ENCODE results near the gene CHCHD6. TPM values are rescaled to one million over a fixed set of nuclear protein-coding genes. Genes with fewer than 3 reads are reported as not detected.

Gene CHCHD6
- total and polyA plus RNA-seq, 2 donors = 10.5 to 14.2 TPM

GRCh38 chr3:126914226-126914625, 210.2 kb downstream of the CHCHD6 start:
- no peak for DNase-seq (ENCODE audit: low read depth in 6 of 9, low spot score in 9 of 9)
- no peak overlapping the region for H3K4me3 ChIP-seq (ENCODE audit: low read length in 2 of 2)
- H3K27ac ChIP-seq (ENCODE audit: low read depth in 1 of 2, low read length in 1 of 2) = no peak overlapping the region
- H3K27me3 ChIP-seq (ENCODE audit: control insufficient read depth in 2 of 2, insufficient read depth in 1 of 2, low read length in 1 of 2) = no peaks in the 10 kb centered on the region
- H3K36me3 ChIP-seq (ENCODE audit: control insufficient read depth in 2 of 2, insufficient read depth in 2 of 2, low read length in 1 of 2) = no peaks in the 10 kb centered on the region
- WGBS = 90% methylated on average over 7 of the region's 7 CpGs
- H3K9me3 ChIP-seq (ENCODE audit: control insufficient read depth in 2 of 2, insufficient read depth in 1 of 2, low read length in 1 of 2) = no peaks in the 10 kb centered on the region
- H3K4me1 ChIP-seq (ENCODE audit: control insufficient read depth in 2 of 2, insufficient read depth in 2 of 2, low read length in 2 of 2) = peaks cover 20% of the 10 kb centered on the region in 2 donors

DNA sequence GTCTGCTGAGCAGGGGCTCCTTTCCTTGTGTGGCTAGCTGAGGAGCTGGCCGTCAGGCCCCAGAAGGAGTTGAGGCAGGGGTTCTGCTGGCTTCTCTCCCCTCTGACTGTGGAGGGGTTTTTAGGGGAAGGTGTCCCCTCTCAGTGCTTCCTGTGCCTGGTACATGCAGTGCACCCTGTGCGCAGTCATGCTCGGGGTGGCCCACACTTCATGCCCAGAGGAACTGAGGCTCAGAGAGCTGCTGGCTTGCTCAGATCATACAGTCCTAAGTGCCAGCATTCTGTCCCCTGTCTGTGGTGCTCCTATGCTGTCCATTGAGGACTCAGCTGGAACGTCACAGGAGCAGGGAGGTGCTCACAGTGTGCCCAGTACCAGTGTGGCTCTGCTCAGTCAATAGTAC, 211.0 kb downstream of the CHCHD6 start:
- DNase-seq (ENCODE audit: low read depth in 6 of 9, low spot score in 9 of 9) = no peak
- Histone ChIP-seq H3K9me3 (ENCODE audit: control insufficient read depth in 2 of 2, insufficient read depth in 1 of 2, low read length in 1 of 2) (no peaks in the 10 kb centered on the region), H3K27ac (ENCODE audit: low read depth in 1 of 2, low read length in 1 of 2) (no peak overlapping the region), H3K4me1 (ENCODE audit: control insufficient read depth in 2 of 2, insufficient read depth in 2 of 2, low read length in 2 of 2) (peaks cover 20% of the 10 kb centered on the region in 2 donors), H3K27me3 (ENCODE audit: control insufficient read depth in 2 of 2, insufficient read depth in 1 of 2, low read length in 1 of 2) (no peaks in the 10 kb centered on the region), H3K4me3 (ENCODE audit: low read length in 2 of 2) (no peak overlapping the region), H3K36me3 (ENCODE audit: control insufficient read depth in 2 of 2, insufficient read depth in 2 of 2, low read length in 1 of 2) (no peaks in the 10 kb centered on the region)
- WGBS = 98% methylated on average over 4 of the region's 4 CpGs

DNA sequence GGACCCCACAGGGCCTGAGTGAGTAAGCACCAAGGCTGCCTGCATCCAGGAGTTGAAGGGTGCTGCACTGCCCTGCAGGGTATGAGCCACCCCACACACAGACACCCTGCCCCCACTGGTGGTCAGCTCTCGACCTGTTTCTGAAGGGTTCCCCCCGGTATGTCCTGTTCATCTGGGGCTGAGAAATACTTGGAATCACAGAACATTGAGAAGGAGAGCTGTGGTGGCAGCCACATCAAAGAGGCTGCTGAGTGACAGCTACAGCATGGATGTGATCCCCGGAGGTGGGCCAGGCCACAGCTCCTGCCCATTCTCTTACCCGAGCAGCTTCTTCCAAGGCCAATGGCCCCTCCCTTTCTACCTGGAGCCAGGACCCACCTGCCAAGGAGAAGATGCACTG, 212.5 kb downstream of the CHCHD6 start:
- no peaks in the 10 kb centered on the region for H3K36me3 ChIP-seq (ENCODE audit: control insufficient read depth in 2 of 2, insufficient read depth in 2 of 2, low read length in 1 of 2)
- no peak overlapping the region for H3K4me3 ChIP-seq (ENCODE audit: low read length in 2 of 2)
- H3K27ac ChIP-seq (ENCODE audit: low read depth in 1 of 2, low read length in 1 of 2) = no peak overlapping the region
- DNase-seq (ENCODE audit: low read depth in 6 of 9, low spot score in 9 of 9) = no peak
- no peaks in the 10 kb centered on the region for H3K27me3 ChIP-seq (ENCODE audit: control insufficient read depth in 2 of 2, insufficient read depth in 1 of 2, low read length in 1 of 2)
- H3K4me1 ChIP-seq (ENCODE audit: control insufficient read depth in 2 of 2, insufficient read depth in 2 of 2, low read length in 2 of 2) = peaks cover 14% of the 10 kb centered on the region in 2 donors
- peaks cover 0 to 2% of the 10 kb centered on the region in 2 donors for H3K9me3 ChIP-seq (ENCODE audit: control insufficient read depth in 2 of 2, insufficient read depth in 1 of 2, low read length in 1 of 2)
- WGBS = 86% methylated on average over 4 of the region's 4 CpGs

DNA sequence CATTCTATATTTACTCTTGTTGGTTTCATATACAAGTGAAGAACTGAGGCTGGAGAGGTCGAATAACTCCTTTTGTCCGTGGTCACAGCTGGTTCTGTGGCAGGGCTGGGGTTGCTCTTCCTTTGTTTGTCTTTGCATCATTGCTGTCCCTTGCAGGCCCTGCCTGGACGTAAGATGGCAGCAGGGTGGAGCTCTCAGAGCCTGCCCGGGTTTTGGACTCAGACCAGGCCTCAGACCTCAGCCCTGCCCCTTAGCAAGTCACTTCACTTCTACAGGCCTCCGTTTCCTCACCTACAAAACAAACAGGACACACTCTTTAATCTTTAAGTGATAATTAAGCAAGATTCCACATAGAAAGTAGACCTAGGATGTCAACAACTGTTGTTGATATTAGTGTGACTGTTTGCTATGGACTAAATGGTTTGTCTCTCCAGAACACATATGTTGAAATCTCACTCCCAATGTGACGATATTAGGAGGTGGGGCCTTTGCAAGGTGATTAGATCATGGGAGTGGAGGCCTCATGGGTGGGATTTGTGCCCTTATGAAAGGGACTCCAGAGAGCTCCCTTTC, 213.3 kb downstream of the CHCHD6 start:
- no peak overlapping the region for H3K27ac ChIP-seq (ENCODE audit: low read depth in 1 of 2, low read length in 1 of 2)
- H3K27me3 ChIP-seq (ENCODE audit: control insufficient read depth in 2 of 2, insufficient read depth in 1 of 2, low read length in 1 of 2) = no peaks in the 10 kb centered on the region
- H3K9me3 ChIP-seq (ENCODE audit: control insufficient read depth in 2 of 2, insufficient read depth in 1 of 2, low read length in 1 of 2) = peaks cover 0 to 2% of the 10 kb centered on the region in 2 donors
- no peak overlapping the region for H3K4me3 ChIP-seq (ENCODE audit: low read length in 2 of 2)
- DNase-seq (ENCODE audit: low read depth in 6 of 9, low spot score in 9 of 9) = no peak
- no peaks in the 10 kb centered on the region for H3K36me3 ChIP-seq (ENCODE audit: control insufficient read depth in 2 of 2, insufficient read depth in 2 of 2, low read length in 1 of 2)
- 90% methylated on average over 6 of the region's 6 CpGs for WGBS
- peaks cover 6% of the 10 kb centered on the region in 2 donors for H3K4me1 ChIP-seq (ENCODE audit: control insufficient read depth in 2 of 2, insufficient read depth in 2 of 2, low read length in 2 of 2)

- Histone ChIP-seq H3K4me3 (ENCODE audit: low read length in 2 of 2) (no peak overlapping the region), H3K27ac (ENCODE audit: low read depth in 1 of 2, low read length in 1 of 2) (no peak overlapping the region)
- DNase-seq (ENCODE audit: low read depth in 6 of 9, low spot score in 9 of 9) = no peak
These were observed 214.3 kb downstream of the CHCHD6 start for GRCh38 chr3:126918355-126918821.

DNA sequence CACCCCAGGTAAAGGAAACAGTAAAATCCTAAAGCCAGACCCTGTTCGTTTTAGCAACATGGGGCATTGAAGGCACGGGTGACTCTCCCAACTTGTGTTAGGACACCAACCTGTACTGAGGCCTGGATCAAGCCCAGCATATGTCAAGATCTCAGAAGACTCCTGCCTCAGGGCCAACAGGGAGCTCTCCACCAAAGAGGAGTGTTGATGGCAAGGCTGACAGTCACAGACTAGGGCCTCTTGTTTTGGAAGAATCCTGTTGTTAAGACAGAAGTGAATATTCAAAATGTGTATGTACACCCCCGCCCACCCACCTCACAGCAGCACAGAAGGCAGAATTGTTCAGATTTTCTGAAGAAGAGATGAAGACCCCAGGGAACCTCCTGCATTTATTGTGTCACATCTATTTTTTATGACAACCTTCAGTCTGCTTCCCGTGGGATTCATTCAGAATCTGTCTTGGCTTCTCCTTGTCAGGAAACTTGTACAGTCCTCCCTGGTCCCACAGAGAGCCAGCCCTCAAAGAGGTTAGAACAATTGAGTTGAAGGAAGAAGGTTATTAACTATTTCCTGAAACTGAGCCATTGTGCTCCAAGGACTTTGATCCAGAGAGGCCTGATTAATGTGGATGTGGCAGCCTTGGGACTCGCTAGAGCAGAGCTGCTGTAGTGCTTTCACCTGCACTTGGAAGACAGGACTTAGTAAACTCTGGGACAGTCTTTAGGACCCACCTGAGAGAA, 217.2 kb downstream of the CHCHD6 start:
- Histone ChIP-seq H3K27me3 (ENCODE audit: control insufficient read depth in 2 of 2, insufficient read depth in 1 of 2, low read length in 1 of 2) (no peaks in the 10 kb centered on the region), H3K36me3 (ENCODE audit: control insufficient read depth in 2 of 2, insufficient read depth in 2 of 2, low read length in 1 of 2) (no peaks in the 10 kb centered on the region), H3K4me3 (ENCODE audit: low read length in 2 of 2) (no peak overlapping the region), H3K27ac (ENCODE audit: low read depth in 1 of 2, low read length in 1 of 2) (no peak overlapping the region), H3K9me3 (ENCODE audit: control insufficient read depth in 2 of 2, insufficient read depth in 1 of 2, low read length in 1 of 2) (peaks cover 0 to 2% of the 10 kb centered on the region in 2 donors), H3K4me1 (ENCODE audit: control insufficient read depth in 2 of 2, insufficient read depth in 2 of 2, low read length in 2 of 2) (peaks cover 0 to 7% of the 10 kb centered on the region in 2 donors)
- DNase-seq (ENCODE audit: low read depth in 6 of 9, low spot score in 9 of 9) = no peak
- WGBS = 97% methylated on average over 5 of the region's 5 CpGs

More at GRCh38 chr3:126918355-126918821, 214.3 kb downstream of the CHCHD6 start:
- H3K9me3 ChIP-seq (ENCODE audit: control insufficient read depth in 2 of 2, insufficient read depth in 1 of 2, low read length in 1 of 2) = peaks cover 0 to 2% of the 10 kb centered on the region in 2 donors
- H3K27me3 ChIP-seq (ENCODE audit: control insufficient read depth in 2 of 2, insufficient read depth in 1 of 2, low read length in 1 of 2) = no peaks in the 10 kb centered on the region
- H3K4me1 ChIP-seq (ENCODE audit: control insufficient read depth in 2 of 2, insufficient read depth in 2 of 2, low read length in 2 of 2) = no peaks in the 10 kb centered on the region
- no peaks in the 10 kb centered on the region for H3K36me3 ChIP-seq (ENCODE audit: control insufficient read depth in 2 of 2, insufficient read depth in 2 of 2, low read length in 1 of 2)

GRCh38 chr3:126922466-126922865, 218.4 kb downstream of the CHCHD6 start:
- peaks cover 0 to 7% of the 10 kb centered on the region in 2 donors for H3K4me1 ChIP-seq (ENCODE audit: control insufficient read depth in 2 of 2, insufficient read depth in 2 of 2, low read length in 2 of 2)
- H3K36me3 ChIP-seq (ENCODE audit: control insufficient read depth in 2 of 2, insufficient read depth in 2 of 2, low read length in 1 of 2) = no peaks in the 10 kb centered on the region
- no peak for DNase-seq (ENCODE audit: low read depth in 6 of 9, low spot score in 9 of 9)
- H3K27ac ChIP-seq (ENCODE audit: low read depth in 1 of 2, low read length in 1 of 2) = no peak overlapping the region
- H3K9me3 ChIP-seq (ENCODE audit: control insufficient read depth in 2 of 2, insufficient read depth in 1 of 2, low read length in 1 of 2) = peaks cover 0 to 2% of the 10 kb centered on the region in 2 donors
- no peak overlapping the region for H3K4me3 ChIP-seq (ENCODE audit: low read length in 2 of 2)
- no peaks in the 10 kb centered on the region for H3K27me3 ChIP-seq (ENCODE audit: control insufficient read depth in 2 of 2, insufficient read depth in 1 of 2, low read length in 1 of 2)
- 95% methylated on average over 4 of the region's 4 CpGs for whole genome bisulfite sequencing

DNA sequence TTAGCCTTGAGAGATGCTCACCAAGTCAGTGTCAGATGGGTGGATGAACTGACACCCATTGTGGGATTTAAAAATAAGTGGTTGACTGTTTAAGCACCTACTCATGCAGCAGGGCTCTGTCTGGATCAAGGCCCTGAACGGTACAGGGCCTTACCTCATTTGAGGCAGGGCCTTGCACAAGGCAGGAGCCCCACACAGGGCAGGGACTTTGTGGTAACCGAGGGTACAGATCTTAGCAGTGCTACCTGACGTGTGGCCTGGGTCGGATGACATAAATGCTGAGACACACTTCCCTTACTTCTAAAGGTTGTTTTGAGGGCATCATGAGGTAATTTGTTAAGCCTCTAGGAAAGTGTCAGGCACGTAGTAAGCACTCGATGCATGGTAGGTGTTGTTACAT, 219.4 kb downstream of the CHCHD6 start:
- H3K4me3 ChIP-seq (ENCODE audit: low read length in 2 of 2) = no peak overlapping the region
- H3K27me3 ChIP-seq (ENCODE audit: control insufficient read depth in 2 of 2, insufficient read depth in 1 of 2, low read length in 1 of 2) = no peaks in the 10 kb centered on the region
- H3K36me3 ChIP-seq (ENCODE audit: control insufficient read depth in 2 of 2, insufficient read depth in 2 of 2, low read length in 1 of 2) = no peaks in the 10 kb centered on the region
- DNase-seq (ENCODE audit: low read depth in 6 of 9, low spot score in 9 of 9) = no peak
- H3K4me1 ChIP-seq (ENCODE audit: control insufficient read depth in 2 of 2, insufficient read depth in 2 of 2, low read length in 2 of 2) = peaks cover 0 to 7% of the 10 kb centered on the region in 2 donors
- WGBS = 92% methylated on average over 6 of the region's 6 CpGs
- H3K9me3 ChIP-seq (ENCODE audit: control insufficient read depth in 2 of 2, insufficient read depth in 1 of 2, low read length in 1 of 2) = peaks cover 0 to 2% of the 10 kb centered on the region in 2 donors
- H3K27ac ChIP-seq (ENCODE audit: low read depth in 1 of 2, low read length in 1 of 2) = no peak overlapping the region

DNA sequence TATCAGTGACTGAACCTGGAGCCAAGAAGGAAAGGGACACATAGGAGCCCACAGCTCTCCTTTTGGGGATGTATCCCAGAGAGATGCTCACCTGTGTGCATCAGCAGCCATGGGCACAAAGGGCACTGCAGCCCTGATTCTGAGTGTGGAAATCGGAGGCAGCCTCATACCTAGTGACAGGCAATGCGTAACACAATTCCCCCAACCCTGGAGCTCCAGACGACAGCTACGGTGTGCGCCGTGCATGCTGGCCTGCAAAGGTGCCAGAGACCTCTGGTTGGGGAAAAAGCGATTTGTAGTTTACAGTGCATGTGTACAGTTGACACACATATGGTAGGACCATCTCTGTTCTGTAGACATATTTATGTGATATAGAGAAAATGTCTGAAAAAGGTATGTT, 219.9 kb downstream of the CHCHD6 start:
- Histone ChIP-seq H3K27me3 (ENCODE audit: control insufficient read depth in 2 of 2, insufficient read depth in 1 of 2, low read length in 1 of 2) (no peaks in the 10 kb centered on the region), H3K4me3 (ENCODE audit: low read length in 2 of 2) (no peak overlapping the region), H3K36me3 (ENCODE audit: control insufficient read depth in 2 of 2, insufficient read depth in 2 of 2, low read length in 1 of 2) (no peaks in the 10 kb centered on the region), H3K27ac (ENCODE audit: low read depth in 1 of 2, low read length in 1 of 2) (no peak overlapping the region), H3K9me3 (ENCODE audit: control insufficient read depth in 2 of 2, insufficient read depth in 1 of 2, low read length in 1 of 2) (peaks cover 0 to 2% of the 10 kb centered on the region in 2 donors), H3K4me1 (ENCODE audit: control insufficient read depth in 2 of 2, insufficient read depth in 2 of 2, low read length in 2 of 2) (peaks cover 0 to 7% of the 10 kb centered on the region in 2 donors)
- no peak for DNase-seq (ENCODE audit: low read depth in 6 of 9, low spot score in 9 of 9)
- 98% methylated on average over 7 of the region's 7 CpGs for WGBS
